ENCODE measurements around the gene STAT2.
"Not testable (repeated sequence)": the region's sequence is repeated elsewhere in the genome, so short reads cannot be mapped to it uniquely, and the experiment has no call there.

STAT2 gene

GRCh38 chr12:56361487-56362129 lies 1.7 kb upstream of the STAT2 start:
- DNase-seq = no peak

- peak; percentile 16 for DNase-seq
Measured at GRCh38 chr12:56358836-56359532, 923 bp downstream of the STAT2 start.

GRCh38 chr12:56351325-56351724 lies 8.6 kb downstream of the STAT2 start:
- no peak for DNase-seq

GRCh38 chr12:56350662-56351061 lies 9.2 kb downstream of the STAT2 start:
- DNase-seq = no peak

- no peak for DNase-seq
Measured at GRCh38 chr12:56348776-56349175, 11.1 kb downstream of the STAT2 start.

- not testable (repeated sequence) for DNase-seq
Measured at GRCh38 chr12:56347255-56347654, 12.7 kb downstream of the STAT2 start.

- DNase-seq = no peak
Measured at GRCh38 chr12:56346675-56347074, 13.2 kb downstream of the STAT2 start.

- not testable (repeated sequence) for DNase-seq
Measured at GRCh38 chr12:56342290-56342689, 17.6 kb downstream of the STAT2 start.

GRCh38 chr12:56341616-56342015 lies 18.3 kb downstream of the STAT2 start:
- no peak for DNase-seq

- DNase-seq = no peak
Measured at GRCh38 chr12:56339158-56339422, 20.8 kb downstream of the STAT2 start.

GRCh38 chr12:56338308-56339157 lies 21.4 kb downstream of the STAT2 start, which contains the start of gene IL23A:
IL23A (plus strand) TSS chr12:56338884; CDS start chr12:56339045, 161 bp downstream.
- DNase-seq = peak; percentile 96

GRCh38 chr12:56337753-56338251 lies 22.1 kb downstream of the STAT2 start:
- DNase-seq = no peak

GRCh38 chr12:56336361-56337167 lies 23.3 kb downstream of the STAT2 start:
- no peak for DNase-seq

GRCh38 chr12:56335527-56335926 lies 24.4 kb downstream of the STAT2 start:
- DNase-seq = not testable (repeated sequence)

GRCh38 chr12:56334490-56334793 lies 25.5 kb downstream of the STAT2 start:
- no peak for DNase-seq

- peak; percentile 97 for DNase-seq
Measured at GRCh38 chr12:56333679-56334489, 26.0 kb downstream of the STAT2 start, which contains the start of gene PAN2. PAN2 (minus strand) TSS chr12:56334000; CDS start chr12:56333094, 906 bp downstream.

GRCh38 chr12:56333197-56333678 lies 26.7 kb downstream of the STAT2 start:
- DNase-seq = no peak

GRCh38 chr12:56332512-56333196 lies 27.3 kb downstream of the STAT2 start:
- no peak for DNase-seq

GRCh38 chr12:56330936-56331490 lies 28.9 kb downstream of the STAT2 start:
- DNase-seq = no peak

GRCh38 chr12:56326533-56326932 lies 33.4 kb downstream of the STAT2 start:
- DNase-seq = no peak

GRCh38 chr12:56326126-56326525 lies 33.8 kb downstream of the STAT2 start:
- DNase-seq = no peak
